Right ventricle myocardium superior (tissue), 1 donor: ENCODE measurements around the gene POC1A. TPM values are rescaled to one million over a fixed set of nuclear protein-coding genes. Genes with fewer than 3 reads are reported as not detected.
A peak's percentile ranks its signal among the peaks of the same experiment; 100 is the strongest.

Experiments used
- ATAC-seq: fragments of 200-7000 bp; cut with Tn5 transposase; one replicate; pipeline ENCODE4 v1.9.1; 2020; ENCODE audit warnings: mild to moderate bottlenecking; ENCODE audit not compliant: poor library complexity
- DNase-seq: peaks from one replicate; pipeline ENCODE4 v3.0.0-alpha.2; 2020
- intact Hi-C: fragments of 100-400 bp; cut with DNase I; formaldehyde crosslinking; loops from one replicate; pipeline ENCODE4 v1.11.2; 2022
- total RNA-seq: library from RNA; stranded (reverse); fragmentation: NEBNext Ultra II Directional; extraction: Animal tissue kit (Norgen Biotek cat#: 25700); gene quantifications from one replicate; pipeline ENCODE4 v1.2.1, GENCODE V29; 2021
- donor health status: DM: no; HTN: yes; CAD: no; lungs with severe emphysema.

POC1A gene
- total RNA-seq, 1 donor from 2014 or later = 1.5 TPM

DNA sequence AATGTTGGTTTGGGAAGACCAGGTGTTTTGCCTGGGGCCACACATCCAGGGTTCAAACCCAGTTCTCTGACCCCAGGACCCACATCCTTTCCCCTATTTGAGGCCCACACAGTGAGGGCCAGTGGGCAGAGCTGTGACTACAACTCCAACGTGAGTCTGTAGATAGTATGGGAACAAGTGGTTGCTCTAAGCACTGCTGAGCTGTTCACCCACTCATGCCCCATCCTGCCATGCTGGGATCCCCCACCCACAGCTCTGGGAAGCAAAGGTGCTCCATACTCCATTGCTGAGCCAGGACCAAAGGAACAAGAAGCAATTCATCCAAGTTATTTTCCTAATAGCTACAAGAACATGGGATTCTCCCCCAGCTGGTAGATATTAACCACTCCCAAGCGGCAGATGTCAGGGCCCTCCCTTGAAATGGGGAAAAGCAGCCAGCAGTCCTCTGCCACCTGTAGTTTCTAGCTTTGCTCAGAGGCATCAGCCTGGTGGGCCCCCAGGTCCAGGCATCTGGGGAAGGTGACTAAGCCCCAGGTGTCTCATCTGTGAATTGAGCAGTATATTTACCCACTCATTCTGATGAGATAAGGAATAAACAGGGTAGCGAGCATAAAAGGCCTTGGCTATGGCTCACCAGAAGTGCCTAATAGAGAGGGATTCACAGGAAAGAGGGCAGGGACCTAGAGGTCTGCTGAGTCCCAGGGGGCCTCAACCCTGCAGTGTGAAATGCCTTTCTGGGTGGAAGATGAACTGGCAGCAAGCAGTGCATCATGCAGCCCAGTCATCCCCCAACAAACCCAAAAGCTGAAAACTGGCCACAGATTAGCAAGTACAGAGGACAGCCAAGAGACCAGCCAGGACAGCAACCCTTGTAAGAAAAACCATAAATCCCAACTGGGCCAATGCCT is 33.4 kb downstream of the POC1A start:
- intact Hi-C loops = no loop called here
- DNase-seq (peak; percentile 27), ATAC-seq (no peak)

DNA sequence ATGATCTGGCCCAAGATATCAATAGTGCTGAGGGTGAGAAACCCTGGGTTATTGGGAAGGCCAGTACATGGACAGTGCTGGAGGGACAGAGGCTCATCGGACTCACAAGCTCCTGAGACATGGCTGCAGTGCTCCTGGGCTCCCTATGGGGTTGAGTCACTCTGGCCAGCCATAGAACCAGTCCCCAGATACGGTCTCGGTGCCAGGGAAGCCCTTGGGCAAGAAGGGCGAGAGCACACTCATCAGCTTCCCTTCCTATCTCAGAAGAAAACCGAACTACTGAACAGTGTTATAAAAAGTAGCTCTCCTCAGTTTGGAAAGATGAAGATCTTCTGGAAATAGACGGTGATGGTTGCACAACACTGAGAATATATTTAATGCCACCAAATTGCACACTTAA is 34.4 kb downstream of the POC1A start:
- intact Hi-C loops = no loop called here
- DNase-seq (peak; percentile 46), ATAC-seq (no peak)

DNA sequence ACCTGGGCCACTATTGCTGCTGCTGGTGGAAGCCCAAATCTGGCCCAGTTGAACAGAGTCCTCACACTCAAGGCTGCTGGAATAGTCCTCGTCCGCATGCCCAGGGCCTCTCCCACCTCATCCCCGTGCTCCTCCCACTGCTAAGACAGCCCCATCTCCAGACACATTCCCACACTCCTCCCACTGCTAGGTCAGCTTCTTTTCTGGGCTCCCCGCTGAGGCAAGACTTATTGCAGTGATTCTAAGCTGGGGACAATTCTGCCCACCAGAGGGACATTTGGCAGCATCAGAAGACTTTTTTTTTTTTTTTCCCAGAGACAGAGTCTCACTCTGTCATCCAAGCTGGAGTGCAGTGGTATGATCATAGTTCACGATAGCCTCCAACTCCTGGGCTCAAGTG is 35.1 kb downstream of the POC1A start:
- peak; percentile 34 for DNase-seq
- ATAC-seq = no peak
- intact Hi-C loops = no loop called here

DNA sequence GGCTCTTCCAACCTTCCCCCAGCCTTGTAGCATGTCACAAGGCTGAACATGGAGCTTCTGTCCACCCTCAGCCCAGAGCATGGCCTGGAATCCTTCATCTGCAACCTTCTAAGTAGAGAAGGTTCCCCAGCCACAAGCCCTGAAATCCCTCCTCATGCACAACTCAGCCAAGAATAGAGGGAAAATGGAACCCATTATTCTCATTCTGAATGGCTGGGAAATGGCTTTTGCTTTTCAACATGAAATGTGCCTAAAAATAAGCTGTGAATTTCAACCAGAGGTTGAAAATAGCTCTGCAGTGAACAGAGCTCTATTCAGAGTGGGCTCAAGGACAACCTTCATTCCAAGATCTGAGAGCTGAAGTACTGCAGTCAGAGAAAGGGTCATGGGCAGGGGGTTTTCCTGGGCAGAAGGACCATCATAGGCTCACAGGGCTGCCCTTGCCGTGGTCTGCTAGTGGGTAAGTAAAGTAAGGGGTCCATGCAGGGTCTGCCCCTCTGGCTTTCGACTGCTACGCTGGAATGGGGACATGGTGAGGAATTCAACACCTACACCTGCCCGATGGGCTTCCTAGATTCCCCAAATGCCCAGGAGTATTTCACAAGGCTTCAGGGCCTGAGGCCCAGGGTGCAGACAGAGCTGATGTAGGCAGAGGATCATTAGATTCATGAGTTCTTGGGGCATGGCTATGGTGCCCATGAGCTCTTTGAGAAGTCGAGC is 35.9 kb downstream of the POC1A start:
- DNase-seq (peak; percentile 5), ATAC-seq (no peak)
- intact Hi-C loops = no loop called here

DNA sequence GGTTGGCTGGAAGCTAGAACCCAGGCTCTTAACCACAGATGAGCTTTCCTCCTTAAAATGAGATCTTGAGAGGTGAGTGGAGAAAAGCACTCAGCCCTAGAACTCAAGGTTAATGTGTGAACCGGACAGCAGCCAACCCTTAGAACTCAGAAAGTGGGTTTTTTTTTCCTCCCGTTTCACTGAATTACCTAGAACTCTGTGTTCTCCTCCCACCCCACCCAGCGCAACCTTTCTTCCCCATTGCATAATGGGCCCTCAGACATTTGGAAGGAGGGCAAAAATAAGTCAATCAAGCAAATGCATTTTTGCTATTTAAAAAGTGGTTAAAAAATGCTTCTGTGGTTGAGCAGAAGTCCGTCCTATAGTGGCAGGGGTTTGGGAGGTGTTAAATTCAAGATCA is 36.7 kb downstream of the POC1A start:
- intact Hi-C loops = no loop called here
- DNase-seq = peak; percentile 10
- ATAC-seq = no peak

DNA sequence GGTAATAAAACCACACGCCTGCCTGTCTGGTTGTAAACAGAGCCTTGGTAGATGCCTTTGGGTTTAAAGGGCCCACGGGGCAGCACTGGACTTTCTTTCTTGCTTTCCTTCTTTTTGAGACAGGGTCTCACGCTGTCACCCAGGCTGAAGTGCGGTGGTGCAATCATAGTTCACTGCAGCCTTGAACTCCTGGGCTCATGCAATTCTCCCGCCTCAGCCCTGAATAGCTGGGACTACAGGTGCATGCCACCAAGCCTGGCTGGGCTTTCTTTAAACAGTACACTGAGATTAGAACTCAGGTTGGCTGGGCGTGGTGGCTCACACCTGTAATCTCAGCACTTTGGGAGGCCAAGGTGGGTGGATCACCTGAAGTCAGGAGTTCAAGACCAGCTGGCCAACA is 42.2 kb downstream of the POC1A start:
- intact Hi-C loops = no loop called here
- DNase-seq (peak; percentile 3), ATAC-seq (no peak)

DNA sequence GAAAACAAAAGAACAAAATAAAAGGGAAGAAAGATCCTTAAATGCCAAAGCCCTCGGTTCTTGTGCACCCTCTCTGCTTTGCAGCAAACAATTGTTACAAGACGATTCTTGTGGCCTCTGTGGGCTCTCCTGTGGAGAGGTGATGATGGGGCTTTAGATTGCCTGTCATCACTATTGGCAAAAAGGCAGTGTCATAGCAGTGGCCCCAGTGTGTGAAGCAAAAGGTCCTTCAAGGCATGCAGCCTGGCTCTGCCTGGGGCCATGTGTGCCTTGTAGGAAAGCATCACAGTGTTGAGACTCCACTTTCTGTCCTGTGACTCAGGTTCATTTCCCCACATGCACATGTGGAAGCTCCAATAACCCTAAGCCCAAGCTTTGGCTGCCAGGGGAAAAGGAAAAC is 43.7 kb downstream of the POC1A start:
- ATAC-seq = no peak
- intact Hi-C loops = no loop called here
- peak; percentile 8 for DNase-seq

DNA sequence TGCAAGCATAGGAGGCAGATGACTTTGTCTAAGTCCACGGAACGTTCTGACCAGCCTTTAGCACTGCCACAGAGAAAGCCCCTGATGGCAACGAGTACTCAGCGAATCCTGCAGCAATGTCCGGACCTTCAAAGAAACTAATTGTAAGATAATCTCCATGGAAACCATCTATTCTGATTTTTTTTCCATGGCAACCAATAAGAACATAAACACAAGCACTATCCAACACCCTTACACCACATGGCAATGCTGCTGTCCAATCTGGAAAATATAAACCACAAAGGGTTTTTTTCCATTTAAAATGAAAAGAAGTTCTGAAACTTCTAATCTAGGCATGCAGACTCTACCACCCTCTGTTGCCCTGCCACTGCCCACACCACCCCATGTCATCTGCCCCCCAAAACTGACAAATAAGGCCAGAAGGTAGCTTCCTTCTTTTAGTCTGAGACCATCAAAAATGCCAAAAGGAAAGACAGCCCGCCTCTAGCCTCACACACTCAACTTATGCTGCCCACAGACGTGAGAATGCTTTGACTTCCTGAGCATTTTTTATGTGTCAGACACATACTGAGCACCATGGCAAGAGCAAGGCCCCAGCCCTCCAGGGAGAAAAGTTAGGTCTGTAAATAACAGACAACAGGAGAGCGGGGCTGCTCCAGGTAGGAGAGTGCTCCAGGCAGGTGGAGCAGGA is 44.5 kb downstream of the POC1A start:
- DNase-seq (peak; percentile 32), ATAC-seq (peak; percentile 28)
- intact Hi-C loops = loop anchor here (5.0 kb wide), 1 partner anchor 37 kb away; no protein-coding TSS in a partner anchor

DNA sequence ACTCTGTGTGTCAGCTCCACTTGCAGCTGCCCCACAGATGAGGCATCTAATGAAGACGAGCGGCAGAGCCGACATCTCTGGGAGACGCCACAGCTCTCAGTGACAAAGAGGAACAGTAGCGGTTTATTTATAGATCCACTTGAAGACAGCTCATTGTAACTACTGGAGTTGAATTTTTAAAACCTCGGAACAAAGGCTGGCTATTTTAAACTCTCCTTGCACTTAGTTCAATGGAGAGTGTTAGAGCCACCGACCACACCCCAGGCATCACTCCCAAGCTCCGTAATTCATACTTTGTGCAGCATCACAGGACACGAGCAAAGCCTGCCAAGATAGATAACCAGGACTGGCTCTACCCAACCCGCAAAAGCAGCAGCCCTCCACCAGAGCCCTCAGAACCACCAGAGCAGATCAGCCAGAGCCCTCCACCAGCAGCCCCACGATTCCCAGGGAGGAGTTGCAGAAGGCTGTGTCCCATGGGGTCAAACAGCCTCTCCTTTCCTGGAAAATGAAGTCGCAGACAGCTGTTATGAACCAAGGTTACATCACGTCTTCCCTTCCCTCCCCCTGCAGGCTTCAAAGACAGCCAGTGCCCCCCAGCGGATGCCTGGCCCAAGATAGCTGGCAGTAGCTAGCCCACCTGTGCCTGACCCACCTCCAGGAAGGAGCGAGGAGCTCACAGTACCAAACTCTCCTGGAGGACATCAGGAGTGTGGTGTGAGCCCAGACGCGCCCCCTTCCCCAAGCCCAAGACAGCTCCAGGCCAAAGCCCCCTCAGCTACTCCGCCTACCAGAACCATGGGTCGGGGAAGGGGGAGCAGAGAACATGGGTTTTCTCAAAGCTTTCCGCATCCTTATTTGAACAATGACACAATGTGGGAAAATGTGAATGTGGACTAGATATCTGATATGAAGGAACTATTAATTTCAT is 45.7 kb downstream of the POC1A start:
- intact Hi-C loops = loop anchor here (5.0 kb wide), 1 partner anchor 36 kb away; no protein-coding TSS in a partner anchor

DNA sequence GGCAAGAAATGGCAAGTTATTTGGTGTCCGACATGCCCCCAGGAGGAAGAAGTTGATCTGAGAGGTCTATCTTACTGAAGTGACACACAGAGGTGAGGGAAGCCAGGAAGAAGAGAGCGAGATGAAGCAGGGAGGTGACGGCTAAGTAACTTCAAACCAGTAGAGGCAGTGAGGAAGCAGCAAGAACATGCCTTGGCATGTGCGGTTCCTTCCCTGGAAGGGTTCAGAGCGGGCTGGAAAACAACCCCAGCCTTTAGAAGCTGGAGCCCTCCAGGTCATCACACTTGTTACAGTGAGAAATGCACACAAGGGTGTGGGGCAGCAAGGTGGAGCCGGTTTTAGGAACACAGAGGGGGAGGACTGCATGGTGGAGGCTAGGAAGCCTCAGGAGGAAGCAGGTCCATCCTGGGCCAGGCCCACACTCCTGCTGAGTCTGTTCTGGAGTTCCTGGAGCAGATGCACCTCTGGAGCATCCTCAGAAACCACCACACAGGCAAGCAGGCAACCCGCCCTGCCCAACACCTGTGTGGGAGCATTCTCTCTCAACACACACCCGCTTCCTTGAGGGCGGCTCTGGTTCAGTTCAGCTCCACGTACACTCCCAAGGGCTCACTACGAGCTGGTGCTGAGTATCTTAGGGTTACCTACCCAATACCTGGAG is 47.1 kb downstream of the POC1A start:
- DNase-seq (peak; percentile 27), ATAC-seq (no peak)
- intact Hi-C loops = loop anchor here (5.0 kb wide), 1 partner anchor 35 kb away; no protein-coding TSS in a partner anchor

More for the DNA sequence above, 45.7 kb downstream of the POC1A start:
- peak; percentile 79 for ATAC-seq
- DNase-seq = peak; percentile 58

DNA sequence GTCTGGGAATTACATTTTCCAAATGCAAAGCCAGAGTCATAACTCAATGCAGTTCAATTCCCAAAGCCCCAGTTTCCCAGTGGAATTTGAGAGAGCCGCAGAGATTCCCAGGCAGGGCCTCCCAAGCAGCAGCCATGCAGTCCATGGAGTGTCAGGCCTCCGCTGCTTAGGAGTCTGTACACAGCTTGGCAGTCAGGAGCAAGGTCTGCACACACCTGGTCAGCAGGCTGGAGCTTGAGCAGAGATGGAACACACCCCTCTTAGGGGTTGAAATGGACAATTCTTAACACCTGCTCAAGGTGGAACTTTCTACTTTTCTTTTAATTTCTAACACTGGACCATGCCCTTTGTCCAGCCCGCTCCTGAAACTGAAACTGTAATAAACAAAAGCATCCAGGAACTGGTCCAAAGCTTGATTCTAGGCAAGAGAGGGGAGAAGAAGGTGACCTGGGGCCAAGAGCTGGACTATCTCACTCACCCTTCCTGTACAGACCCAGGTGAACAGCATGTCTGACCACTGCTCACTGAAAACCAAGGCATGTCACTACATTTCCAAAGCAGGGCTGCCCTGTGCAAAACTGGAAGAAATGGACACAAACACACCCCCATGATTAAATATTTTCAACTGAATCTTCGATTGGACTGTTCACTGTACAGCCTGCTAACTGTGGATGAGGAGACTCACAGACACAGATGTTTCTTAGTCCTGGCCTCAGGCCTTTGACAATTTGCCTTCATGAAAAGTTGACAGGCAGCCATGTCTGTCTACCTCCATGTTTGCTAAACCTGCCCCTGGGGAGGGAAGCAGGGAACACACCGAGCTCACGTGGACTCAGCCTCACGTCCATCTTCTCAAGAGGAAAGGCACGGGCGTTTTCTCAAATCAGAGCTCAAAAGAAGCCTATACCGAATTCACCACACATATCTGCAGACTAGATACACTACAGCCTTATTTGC is 49.3 kb downstream of the POC1A start:
- DNase-seq = peak; percentile 1
- no peak for ATAC-seq
- intact Hi-C loops = loop anchor here (5.0 kb wide), 1 partner anchor 33 kb away; no protein-coding TSS in a partner anchor

DNA sequence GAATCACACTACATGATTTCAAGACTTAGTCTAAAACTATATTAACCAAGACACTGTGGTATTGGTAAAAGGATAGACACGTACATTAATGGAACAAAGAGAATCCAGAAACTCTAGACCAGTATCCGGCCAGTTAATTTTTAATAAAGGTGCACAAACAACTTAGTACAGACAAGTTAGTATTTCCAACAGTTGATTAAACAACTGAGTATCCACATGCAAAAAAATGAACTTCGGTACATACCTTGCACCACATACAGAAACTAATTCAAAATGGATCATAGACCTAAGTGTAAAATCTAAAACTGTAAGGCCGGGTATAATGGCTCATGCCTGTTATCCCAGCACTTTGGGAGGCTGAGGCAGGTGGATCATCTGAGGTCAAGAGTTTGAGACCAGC is 51.3 kb downstream of the POC1A start:
- intact Hi-C loops = no loop called here
- ATAC-seq = no peak
- DNase-seq = no peak

DNA sequence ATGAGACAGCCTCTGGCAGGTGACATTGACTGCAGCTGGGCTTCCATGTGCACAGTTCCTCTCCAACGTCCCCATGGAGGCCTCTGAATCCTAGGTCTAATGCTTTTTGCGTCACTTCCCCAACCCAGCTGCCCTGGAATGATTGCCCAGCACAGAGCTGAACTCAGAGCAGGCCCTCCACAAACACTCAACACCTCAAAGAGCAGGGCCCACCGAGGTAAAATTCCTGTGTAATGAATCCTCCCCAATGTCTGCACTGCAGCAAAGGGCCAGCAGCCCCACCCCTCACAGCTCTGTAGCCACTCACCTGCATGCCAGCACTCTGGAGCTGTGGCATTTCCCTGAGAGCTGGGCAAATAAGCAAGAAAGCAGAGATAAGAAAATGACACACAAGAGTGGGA is 55.2 kb downstream of the POC1A start:
- peak; percentile 40 for DNase-seq
- intact Hi-C loops = no loop called here
- ATAC-seq = peak; percentile 70

DNA sequence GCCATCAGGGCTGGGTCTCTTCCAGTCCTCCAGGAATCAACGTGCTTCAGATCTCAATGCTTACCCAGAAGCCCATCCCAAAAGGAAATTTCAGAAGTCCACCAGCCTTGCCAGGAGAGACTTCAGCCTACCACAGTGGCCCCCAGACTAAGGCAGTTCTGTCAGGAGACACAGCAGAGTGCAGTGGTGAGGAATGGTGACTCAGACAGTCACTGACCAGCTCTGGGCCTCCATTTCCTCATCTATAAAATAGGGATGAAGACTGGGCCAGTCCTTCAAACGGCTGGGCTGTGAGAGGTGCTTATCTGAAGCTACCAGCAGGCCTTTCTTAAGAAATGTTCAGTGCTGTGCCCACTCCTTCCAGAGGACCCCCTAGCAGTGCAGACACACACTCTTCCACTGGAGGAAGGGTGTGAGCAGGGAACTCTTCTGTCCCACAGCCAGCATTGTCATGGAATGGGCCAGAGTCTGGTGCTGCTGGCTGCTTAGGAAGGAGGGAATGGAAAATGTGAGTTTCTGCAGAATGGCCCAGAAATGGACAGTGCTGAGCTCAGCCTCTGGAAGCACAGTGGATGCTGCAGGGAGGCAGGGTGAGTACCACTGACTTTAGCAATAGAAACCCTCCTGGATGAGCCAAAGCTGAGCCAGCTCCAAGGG is 56.2 kb downstream of the POC1A start:
- ATAC-seq (no peak), DNase-seq (peak; percentile 11)
- intact Hi-C loops = no loop called here

DNA sequence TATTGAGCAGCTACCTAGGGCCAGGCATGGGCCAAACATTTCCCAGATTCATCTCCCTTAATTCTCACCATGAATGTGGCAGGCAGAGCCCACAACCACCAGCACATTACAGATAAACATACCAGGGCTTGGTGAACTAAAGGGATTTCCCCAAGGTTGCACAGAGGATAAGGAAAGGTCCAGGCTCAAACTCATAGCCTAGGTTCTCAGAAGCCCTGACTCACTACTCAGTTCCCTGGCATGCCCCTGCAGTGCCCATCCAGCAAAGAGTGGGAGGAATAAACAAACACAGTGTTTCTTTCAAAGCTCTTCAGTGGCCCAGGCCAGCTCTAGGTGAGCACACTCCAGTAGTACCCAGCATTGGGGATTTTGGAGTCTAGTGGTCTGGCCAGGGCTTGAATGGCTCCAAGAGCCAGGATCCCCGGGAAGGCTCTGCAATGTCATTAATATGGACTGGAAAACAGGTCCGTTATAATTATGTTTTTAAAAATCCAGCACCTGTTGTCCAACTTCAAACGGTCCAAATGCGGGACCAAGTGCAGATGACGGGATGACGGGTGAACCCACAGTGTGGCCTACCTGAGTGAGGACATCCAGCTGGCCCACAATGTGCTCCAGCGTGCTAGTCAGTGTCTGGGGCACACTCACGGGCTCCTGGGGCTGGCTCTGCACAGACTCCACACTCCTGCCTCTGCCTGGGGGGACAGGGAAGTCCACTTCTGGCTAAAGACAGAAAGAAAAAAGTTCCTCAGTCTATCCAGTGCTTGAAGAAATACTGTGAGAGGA is 58.0 kb downstream of the POC1A start:
- DNase-seq (peak; percentile 8), ATAC-seq (no peak)
- intact Hi-C loops = no loop called here
